Endothelial cell (in vitro differentiated cells): Measurements from ENCODE around the gene TSPAN14. TPM values are rescaled to one million over a fixed set of nuclear protein-coding genes. Genes with fewer than 3 reads are reported as not detected.

ENCODE experiments used
- DNase-seq: peaks from one replicate; pipeline ENCODE4 v3.0.0; 2021; ENCODE audit warnings: low spot score
- H3K27ac Mint-ChIP-seq: one replicate; pipeline ENCODE4 v1.8.0; 2021; ENCODE audit warnings: mixed read lengths, inconsistent platforms; ENCODE audit not compliant: unreplicated experiment
- H3K27me3 Mint-ChIP-seq: one replicate; pipeline ENCODE4 v1.8.0; 2021; ENCODE audit warnings: mild to moderate bottlenecking, moderate library complexity, mixed read lengths, inconsistent platforms; ENCODE audit not compliant: unreplicated experiment
- H3K36me3 Mint-ChIP-seq: one replicate; pipeline ENCODE4 v1.8.0; 2021; ENCODE audit warnings: mild to moderate bottlenecking, low read depth, mixed read lengths, inconsistent platforms; ENCODE audit not compliant: unreplicated experiment
- H3K4me1 Mint-ChIP-seq: one replicate; pipeline ENCODE4 v1.8.0; 2021; ENCODE audit warnings: mild to moderate bottlenecking, mixed read lengths, inconsistent platforms; ENCODE audit not compliant: unreplicated experiment
- H3K4me3 Mint-ChIP-seq: one replicate; pipeline ENCODE4 v1.8.0; 2021; ENCODE audit warnings: mild to moderate bottlenecking, mixed read lengths, inconsistent platforms; ENCODE audit not compliant: unreplicated experiment
- H3K9me3 Mint-ChIP-seq: one replicate; pipeline ENCODE4 v1.8.0; 2021; ENCODE audit warnings: mixed read lengths, inconsistent platforms; ENCODE audit not compliant: unreplicated experiment
- CTCF ChIP-seq: fragments of 200-600 bp; sonication (generic); IDR thresholded peaks from one replicate; pipeline ENCODE4 v1.5.0; 2021; ENCODE audit warnings: antibody characterized with exemption; ENCODE audit not compliant: unreplicated experiment
- total RNA-seq: library from RNA; stranded (reverse); fragmentation: NEBNext Ultra II Directional; extraction: Animal tissue kit (Norgen Biotek cat#: 25700); gene quantifications from one replicate; pipeline ENCODE4 v1.2.1, GENCODE V29; 2021; ENCODE audit not compliant: unreplicated experiment

TSPAN14 gene
- total RNA-seq, 1 donor from 2014 or later, result 147 TPM

- no peak for TF ChIP-seq CTCF
- Mint-ChIP-seq H3K27me3 (peaks cover 4% of the 10 kb centered on the region), H3K4me1 (peaks cover 36% of the 10 kb centered on the region), H3K4me3 (peak overlapping the region; percentile 29), H3K9me3 (no peaks in the 10 kb centered on the region), H3K36me3 (peaks cover 49% of the 10 kb centered on the region), H3K27ac (peak overlapping the region; percentile 24)
- no peak for DNase-seq
Observed at GRCh38 chr10:80512031-80512526, 58.0 kb downstream of the TSPAN14 start.

DNA sequence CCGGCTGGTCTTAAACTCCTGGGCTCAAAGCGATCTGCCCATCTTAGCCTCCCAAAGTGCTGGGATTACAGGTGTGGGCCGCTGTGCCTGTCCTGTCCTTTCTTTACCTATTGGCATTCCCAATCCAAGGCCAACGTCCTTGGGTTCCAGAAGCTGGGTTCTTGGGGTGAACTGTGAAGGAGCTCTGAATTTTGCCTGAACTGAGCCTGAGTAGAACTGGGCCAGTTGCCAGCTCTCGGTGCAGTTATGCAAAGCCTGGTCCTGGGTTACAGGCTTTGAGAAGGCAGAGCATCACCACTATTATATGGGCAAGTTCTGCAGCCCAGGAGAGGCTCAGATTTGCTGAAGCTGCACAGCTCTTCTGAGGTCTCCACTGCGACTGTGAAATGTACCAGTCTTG, 59.0 kb downstream of the TSPAN14 start:
- Mint-ChIP-seq H3K27me3 (peaks cover 10% of the 10 kb centered on the region), H3K36me3 (peaks cover 49% of the 10 kb centered on the region), H3K4me1 (peaks cover 31% of the 10 kb centered on the region), H3K4me3 (no peak overlapping the region), H3K27ac (no peak overlapping the region), H3K9me3 (no peaks in the 10 kb centered on the region)
- no peak for TF ChIP-seq CTCF
- no peak for DNase-seq

GRCh38 chr10:80515511-80515910, 61.4 kb downstream of the TSPAN14 start:
- no peak overlapping the region for H3K4me3 Mint-ChIP-seq
- H3K27ac Mint-ChIP-seq, result no peak overlapping the region
- H3K4me1 Mint-ChIP-seq, result peaks cover 32% of the 10 kb centered on the region
- no peak for DNase-seq
- TF ChIP-seq CTCF, result no peak
- H3K36me3 Mint-ChIP-seq, result peaks cover 59% of the 10 kb centered on the region
- H3K27me3 Mint-ChIP-seq, result peaks cover 19% of the 10 kb centered on the region
- no peaks in the 10 kb centered on the region for H3K9me3 Mint-ChIP-seq

DNA sequence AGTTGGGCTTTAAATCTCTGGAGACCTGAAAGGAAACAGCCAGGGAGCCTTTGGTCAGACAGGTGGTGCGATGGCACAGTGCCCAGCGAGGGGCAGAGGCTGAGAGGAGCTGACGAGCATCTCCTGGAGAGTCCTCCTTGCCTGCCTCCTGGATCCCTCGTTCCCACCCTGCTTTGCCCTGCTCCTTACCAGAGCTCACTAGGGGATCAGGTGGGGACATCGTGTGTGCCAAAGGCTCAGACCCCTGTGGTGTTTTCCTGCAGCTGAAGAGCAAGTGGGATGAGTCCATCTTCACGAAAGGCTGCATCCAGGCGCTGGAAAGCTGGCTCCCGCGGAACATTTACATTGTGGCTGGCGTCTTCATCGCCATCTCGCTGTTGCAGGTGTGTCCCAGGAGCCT, 61.8 kb downstream of the TSPAN14 start:
- H3K36me3 Mint-ChIP-seq, result peaks cover 62% of the 10 kb centered on the region
- no peak for TF ChIP-seq CTCF
- no peak overlapping the region for H3K4me3 Mint-ChIP-seq
- H3K4me1 Mint-ChIP-seq, result peaks cover 32% of the 10 kb centered on the region
- no peak overlapping the region for H3K27ac Mint-ChIP-seq
- no peak for DNase-seq
- peaks cover 19% of the 10 kb centered on the region for H3K27me3 Mint-ChIP-seq
- no peaks in the 10 kb centered on the region for H3K9me3 Mint-ChIP-seq

DNA sequence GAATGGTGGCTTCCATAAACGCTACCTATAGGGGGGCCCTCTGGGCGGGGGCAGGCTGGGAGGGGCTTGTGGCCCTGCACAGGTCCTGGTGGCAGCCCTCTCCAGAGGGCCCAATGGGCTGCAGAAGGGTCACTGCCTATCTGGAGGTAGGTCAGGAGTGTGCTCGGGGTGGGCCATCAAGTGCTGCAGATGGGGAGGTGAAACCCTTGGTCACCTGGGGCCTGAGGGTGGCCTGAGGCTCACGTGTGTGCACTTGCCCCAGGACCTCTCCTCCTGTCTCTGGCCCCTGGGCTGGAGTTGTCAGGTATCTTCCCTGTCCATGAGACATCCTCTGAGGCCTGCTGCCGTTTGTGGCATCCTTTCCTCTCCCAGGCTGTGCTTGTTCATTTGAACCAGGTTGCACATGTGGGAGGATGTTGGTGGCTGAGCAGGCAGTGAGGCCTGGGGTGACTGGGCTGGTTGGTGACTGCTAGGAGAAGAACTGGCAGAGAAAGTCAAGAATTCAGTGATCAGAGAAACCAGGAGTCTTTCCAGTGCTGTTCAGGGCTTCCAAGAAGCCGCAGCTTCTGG, 62.5 kb downstream of the TSPAN14 start:
- peaks cover 55% of the 10 kb centered on the region for H3K36me3 Mint-ChIP-seq
- DNase-seq, result no peak
- H3K4me1 Mint-ChIP-seq, result peaks cover 30% of the 10 kb centered on the region
- peaks cover 19% of the 10 kb centered on the region for H3K27me3 Mint-ChIP-seq
- H3K4me3 Mint-ChIP-seq, result peak overlapping the region; percentile 37
- peak overlapping the region; percentile 74 for H3K27ac Mint-ChIP-seq
- no peaks in the 10 kb centered on the region for H3K9me3 Mint-ChIP-seq
- TF ChIP-seq CTCF, result no peak
